Thyroid gland (tissue), 4 donors: Measurements from ENCODE around the gene UVSSA. TPM values are rescaled to one million over a fixed set of nuclear protein-coding genes. Genes with fewer than 3 reads are reported as not detected.
"Not testable (repeated sequence)": the region's sequence is repeated elsewhere in the genome, so short reads cannot be mapped to it uniquely, and the experiment has no call there.

Source experiments
- DNase-seq, 2 donors: peaks; one replicate each; pipeline ENCODE4 v3.0.0-alpha.2; 2019
- H3K27ac ChIP-seq, 3 donors: fragments of 200-600 bp; sonication (generic); 1 replicate in 2 of 3; 2 replicates in 1 of 3; pipeline ENCODE4 v1.5.1; 2016 to 2019; ENCODE audit warnings: mild to moderate bottlenecking in 1 of 3, moderate library complexity in 1 of 3
- H3K27me3 ChIP-seq: fragments of 200-600 bp; sonication (generic); one replicate; pipeline ENCODE4 v1.5.1; 2019
- H3K36me3 ChIP-seq, 2 donors: fragments of 200-600 bp; sonication (generic); one replicate each; pipeline ENCODE4 v1.5.1; 2016 to 2019
- H3K4me1 ChIP-seq, 2 donors: fragments of 200-600 bp; sonication (generic); one replicate each; pipeline ENCODE4 v1.5.1; 2017 to 2019
- H3K4me3 ChIP-seq, 3 donors: fragments of 200-600 bp; sonication (generic); replicated peaks in 1 of 3; 1 replicate in 2 of 3; 2 replicates in 1 of 3; pipeline ENCODE4 v1.5.1; 2016; ENCODE audit warnings: mild to moderate bottlenecking in 1 of 3
- H3K9me3 ChIP-seq: fragments of 200-600 bp; sonication (generic); one replicate; pipeline ENCODE4 v1.5.1; 2017
- POLR2A ChIP-seq, 2 donors: fragments of 450-650 bp; IDR thresholded peaks; one replicate each; pipeline ENCODE4 v1.6.1; 2017; ENCODE audit warnings: antibody characterized with exemption in 2 of 2, mild to moderate bottlenecking in 2 of 2, moderate library complexity in 1 of 2
- WGBS, 2 donors: methylation state at CpG; one replicate each; pipeline ENCODE4 v1.1.5; 2017; 5-methylcytosine and 5-hydroxymethylcytosine counted together
- intact Hi-C: fragments of 100-400 bp; cut with DNase I; formaldehyde crosslinking; loops from one replicate; pipeline ENCODE4 v1.15.1; 2023
- total RNA-seq, 4 donors: library from RNA; depleted of rRNA; stranded (reverse); fragments of >200 nt; gene quantifications; one replicate each; pipeline ENCODE4 v1.2.3, GENCODE V29; 2016
- TF ChIP-seq, protein P1 (sequence below), 6 experiments: fragments of 200-600 bp in 3 of 6; fragments of 450-650 bp in 3 of 6; sonication (generic) in 3 of 6; IDR thresholded peaks; one replicate each; pipeline ENCODE4 v1.5.1; 2016 to 2019; ENCODE audit warnings: antibody characterized with exemption in 6 of 6, mild to moderate bottlenecking in 2 of 6, inconsistent platforms in 1 of 6, moderate library complexity in 1 of 6

Gene UVSSA
- total RNA-seq, 4 donors from 2014 or later: 16.7 to 38.7 (median 27.7) TPM

DNA sequence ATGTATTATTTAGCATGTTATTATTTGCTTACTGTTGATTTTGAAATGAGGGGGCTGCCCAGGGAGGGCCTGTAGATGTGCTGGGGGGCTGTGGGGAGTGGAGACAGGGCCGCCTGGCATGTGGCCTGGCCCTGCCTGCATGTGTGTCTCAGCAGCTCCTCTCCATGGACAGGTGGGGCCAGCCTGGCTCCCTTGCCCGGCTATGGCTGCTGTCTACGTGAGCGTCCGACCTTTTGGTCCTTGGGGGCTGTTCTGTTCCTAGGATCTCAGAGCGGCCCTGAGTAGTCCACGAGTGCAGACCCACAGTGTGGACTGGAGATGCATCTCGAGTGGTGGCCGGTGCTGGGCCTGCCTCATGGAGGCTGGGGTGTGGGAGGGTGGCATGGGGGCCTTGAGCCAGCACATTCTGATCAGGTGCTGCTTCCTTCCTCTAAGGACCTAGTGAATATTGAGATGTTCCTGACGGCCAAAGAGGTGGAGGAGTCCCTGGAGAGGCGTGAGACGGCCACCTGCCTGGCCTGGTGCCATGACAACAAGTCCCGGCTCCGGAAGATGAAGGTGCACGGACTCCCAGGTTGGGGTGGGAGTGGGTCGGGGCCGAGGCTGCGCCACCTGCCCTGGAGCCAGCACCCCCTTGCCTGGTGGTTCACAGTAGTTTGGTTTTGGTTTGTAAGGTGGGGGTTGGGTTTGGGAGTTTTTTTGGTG lies 24.9 kb upstream of the UVSSA start:
- no peak for TF ChIP-seq POLR2A (IDR thresholded peaks at IDR 0.05)
- TF ChIP-seq, protein P1, sequence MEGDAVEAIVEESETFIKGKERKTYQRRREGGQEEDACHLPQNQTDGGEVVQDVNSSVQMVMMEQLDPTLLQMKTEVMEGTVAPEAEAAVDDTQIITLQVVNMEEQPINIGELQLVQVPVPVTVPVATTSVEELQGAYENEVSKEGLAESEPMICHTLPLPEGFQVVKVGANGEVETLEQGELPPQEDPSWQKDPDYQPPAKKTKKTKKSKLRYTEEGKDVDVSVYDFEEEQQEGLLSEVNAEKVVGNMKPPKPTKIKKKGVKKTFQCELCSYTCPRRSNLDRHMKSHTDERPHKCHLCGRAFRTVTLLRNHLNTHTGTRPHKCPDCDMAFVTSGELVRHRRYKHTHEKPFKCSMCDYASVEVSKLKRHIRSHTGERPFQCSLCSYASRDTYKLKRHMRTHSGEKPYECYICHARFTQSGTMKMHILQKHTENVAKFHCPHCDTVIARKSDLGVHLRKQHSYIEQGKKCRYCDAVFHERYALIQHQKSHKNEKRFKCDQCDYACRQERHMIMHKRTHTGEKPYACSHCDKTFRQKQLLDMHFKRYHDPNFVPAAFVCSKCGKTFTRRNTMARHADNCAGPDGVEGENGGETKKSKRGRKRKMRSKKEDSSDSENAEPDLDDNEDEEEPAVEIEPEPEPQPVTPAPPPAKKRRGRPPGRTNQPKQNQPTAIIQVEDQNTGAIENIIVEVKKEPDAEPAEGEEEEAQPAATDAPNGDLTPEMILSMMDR (IDR thresholded peaks at IDR 0.05): no peak
- Histone ChIP-seq H3K27ac (no peak overlapping the region), H3K27me3 (no peaks in the 10 kb centered on the region), H3K9me3 (no peaks in the 10 kb centered on the region), H3K4me1 (no peaks in the 10 kb centered on the region), H3K36me3 (peaks cover 25 to 29% of the 10 kb centered on the region in 2 donors), H3K4me3 (no peak overlapping the region)
- intact Hi-C loops: no loop called here
- no peak for DNase-seq
- WGBS, 2 donors: 92 to 94% methylated on average over 9 to 18 of the region's 18 CpGs

DNA sequence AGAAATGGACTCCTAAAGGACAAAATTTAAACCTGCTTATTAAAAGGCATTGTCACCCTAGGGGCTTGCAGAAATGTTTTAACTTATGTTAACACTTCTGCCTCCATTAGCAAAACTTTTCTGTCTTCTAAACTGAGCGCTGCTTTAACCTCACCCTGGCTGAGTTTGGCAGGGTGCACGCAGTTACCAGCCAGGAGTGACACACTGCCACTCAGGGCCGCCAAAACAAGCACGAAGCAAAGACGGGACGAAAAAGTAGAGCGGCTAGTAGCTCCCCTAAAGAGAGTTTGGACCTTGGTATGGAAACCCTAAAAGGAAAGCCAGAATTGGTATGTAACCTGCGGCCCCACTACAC lies 23.8 kb upstream of the UVSSA start:
- no peaks in the 10 kb centered on the region for H3K27me3 ChIP-seq
- WGBS, 2 donors: 86 to 90% methylated on average over 8 of the region's 8 CpGs
- no peak for DNase-seq
- no peak overlapping the region for H3K27ac ChIP-seq
- intact Hi-C loops: no loop called here
- TF ChIP-seq, protein P1 (IDR thresholded peaks at IDR 0.05): no peak
- no peak for TF ChIP-seq POLR2A (IDR thresholded peaks at IDR 0.05)
- H3K4me3 ChIP-seq: no peak overlapping the region
- H3K36me3 ChIP-seq: peaks cover 16 to 26% of the 10 kb centered on the region in 2 donors
- no peaks in the 10 kb centered on the region for H3K9me3 ChIP-seq
- H3K4me1 ChIP-seq: no peaks in the 10 kb centered on the region

DNA sequence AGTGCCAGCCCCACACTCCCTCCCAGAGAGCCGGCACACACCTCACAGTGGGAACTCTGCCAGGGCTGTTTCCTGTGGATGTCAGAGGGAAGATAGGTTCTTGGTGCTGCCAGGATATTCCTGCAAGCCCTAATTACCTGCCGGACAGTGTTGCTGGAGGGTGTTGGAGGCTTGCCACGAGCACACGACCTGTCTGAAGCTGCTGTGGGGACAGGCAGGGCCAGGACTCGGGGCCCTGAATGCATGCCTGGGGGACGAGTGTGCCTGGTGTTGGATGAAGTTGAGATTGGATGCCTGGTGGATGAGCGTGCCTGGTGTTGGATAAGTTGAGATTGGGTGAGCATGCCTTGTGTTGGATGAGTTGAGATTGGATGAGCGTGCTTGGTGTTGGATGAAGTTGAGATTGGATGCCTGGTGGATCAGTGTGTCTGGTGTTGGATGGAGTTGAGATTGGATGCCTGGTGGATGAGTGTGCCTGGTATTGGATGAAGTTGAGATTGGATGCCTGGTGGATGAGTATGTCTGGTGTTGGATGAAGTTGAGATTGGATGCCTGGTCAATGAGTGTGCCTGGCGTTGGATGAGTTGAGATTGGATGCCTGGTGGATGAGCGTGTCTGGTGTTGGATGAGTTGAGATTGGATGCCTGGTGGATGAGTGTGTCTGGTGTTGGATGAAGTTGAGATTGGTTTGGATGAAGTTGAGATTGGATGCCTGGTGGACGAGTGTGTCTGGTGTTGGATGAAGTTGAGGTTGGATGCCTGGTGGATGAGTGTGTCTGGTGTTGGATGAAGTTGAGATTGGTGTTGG lies 23.2 kb upstream of the UVSSA start:
- Histone ChIP-seq H3K9me3 (no peaks in the 10 kb centered on the region), H3K4me3 (no peak overlapping the region), H3K27ac (no peak overlapping the region), H3K36me3 (peaks cover 18 to 30% of the 10 kb centered on the region in 2 donors), H3K4me1 (no peaks in the 10 kb centered on the region), H3K27me3 (no peaks in the 10 kb centered on the region)
- no peak for DNase-seq
- WGBS, 2 donors: 86 to 87% methylated on average over 11 of the region's 11 CpGs
- TF ChIP-seq, protein P1 (IDR thresholded peaks at IDR 0.05): no peak
- TF ChIP-seq POLR2A (IDR thresholded peaks at IDR 0.05): no peak
- intact Hi-C loops: no loop called here

DNA sequence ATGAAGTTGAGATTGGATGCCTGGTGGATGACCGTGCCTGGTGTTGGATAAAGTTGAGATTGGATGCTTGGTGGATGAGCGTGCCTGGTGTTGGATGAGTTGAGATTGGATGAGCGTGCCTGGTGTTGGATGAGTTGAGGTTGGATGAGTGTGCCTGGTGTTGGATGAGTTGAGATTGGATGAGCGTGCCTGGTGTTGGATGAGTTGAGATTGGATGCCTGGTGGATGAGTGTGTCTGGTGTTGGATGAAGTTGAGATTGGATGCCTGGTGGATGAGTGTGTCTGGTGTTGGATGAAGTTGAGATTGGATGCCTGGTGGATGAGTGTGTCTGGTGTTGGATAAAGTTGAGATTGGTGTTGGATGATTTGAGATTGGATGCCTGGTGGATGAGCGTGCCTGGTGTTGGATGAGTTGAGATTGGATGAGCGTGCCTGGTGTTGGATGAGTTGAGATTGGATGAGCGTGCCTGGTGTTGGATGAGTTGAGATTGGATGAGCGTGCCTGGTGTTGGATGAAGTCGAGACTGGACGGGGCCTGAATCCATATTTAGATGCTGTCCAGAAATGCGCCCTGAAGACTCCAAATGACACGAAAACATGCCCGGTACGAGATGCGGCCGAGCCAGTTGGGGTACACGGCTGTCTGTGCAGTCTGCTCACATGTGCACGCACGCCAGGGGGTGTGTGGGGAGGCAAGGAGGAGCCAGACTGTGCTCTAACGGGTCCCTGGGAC lies 22.4 kb upstream of the UVSSA start:
- H3K27ac ChIP-seq, H3K4me3 ChIP-seq, DNase-seq, H3K9me3 ChIP-seq, intact Hi-C loops, H3K27me3 ChIP-seq, H3K4me1 ChIP-seq: not testable (repeated sequence)
- WGBS, 2 donors: 94 to 96% methylated on average over 20 of the region's 20 CpGs
- H3K36me3 ChIP-seq: peaks cover 18 to 37% of the 10 kb centered on the region in 2 donors

DNA sequence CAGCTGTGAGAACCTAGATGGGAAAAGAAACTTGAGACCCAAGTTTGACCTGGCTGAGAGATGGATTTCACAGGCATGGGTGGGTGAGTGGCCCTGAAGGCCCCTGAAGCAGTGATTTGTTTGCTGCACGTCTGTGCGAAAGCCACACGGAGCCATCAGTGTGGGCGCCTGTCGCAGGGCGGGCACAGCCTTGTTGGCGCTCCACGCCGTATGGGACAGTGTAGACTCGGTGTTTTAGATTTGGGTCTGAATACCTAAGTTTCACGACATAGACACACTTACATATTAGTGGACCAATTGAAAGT lies 21.9 kb upstream of the UVSSA start:
- Histone ChIP-seq H3K27me3 (no peaks in the 10 kb centered on the region), H3K27ac (no peak overlapping the region), H3K4me3 (no peak overlapping the region), H3K4me1 (no peaks in the 10 kb centered on the region), H3K9me3 (no peaks in the 10 kb centered on the region), H3K36me3 (peaks cover 18 to 38% of the 10 kb centered on the region in 2 donors)
- TF ChIP-seq, protein P1 (IDR thresholded peaks at IDR 0.05): no peak
- no peak for TF ChIP-seq POLR2A (IDR thresholded peaks at IDR 0.05)
- WGBS, 2 donors: 94 to 95% methylated on average over 11 of the region's 11 CpGs
- intact Hi-C loops: no loop called here
- no peak for DNase-seq
